ENCODE data around the gene PLEKHM2. TPM values are rescaled to one million over a fixed set of nuclear protein-coding genes. Genes with fewer than 3 reads are reported as not detected.

Gene PLEKHM2
- polyA plus RNA-seq, 3 donors from 2014 or later = 1.7 to 4.7 (median 3.2) TPM

Other genes with a start within 250 kb of the PLEKHM2 start
- gene CTRC, start 245.9 kb upstream of the PLEKHM2 start, polyA plus RNA-seq = not detected
- not detected for gene CELA2A, start 227.6 kb upstream of the PLEKHM2 start, polyA plus RNA-seq
- gene CELA2B, start 208.2 kb upstream of the PLEKHM2 start, polyA plus RNA-seq = not detected
- gene CASP9, start 160.1 kb upstream of the PLEKHM2 start, polyA plus RNA-seq = 10 to 100 TPM; 17.0 to 19.4 (median 19.4) TPM
- 1 to 10 TPM; 3.7 to 8.9 (median 4.0) TPM for gene DNAJC16, start 157.5 kb upstream of the PLEKHM2 start, polyA plus RNA-seq
- gene AGMAT, start 99.3 kb upstream of the PLEKHM2 start, polyA plus RNA-seq = under 1 TPM in 2 of 3 donors, not detected in 1; 0.39 to 0.64 TPM
- 1 to 10 TPM; 1.9 to 5.2 (median 3.3) TPM for gene DDI2, start 66.9 kb upstream of the PLEKHM2 start, polyA plus RNA-seq
- not detected for gene SLC25A34, start 51.9 kb downstream of the PLEKHM2 start, polyA plus RNA-seq
- gene TMEM82, start 58.2 kb downstream of the PLEKHM2 start, polyA plus RNA-seq = not detected
- not detected for gene FBLIM1, start 74.5 kb downstream of the PLEKHM2 start, polyA plus RNA-seq
- 1 to 10 TPM in 1 of 3 donors, under 1 TPM in 1, not detected in 1; 0.90 to 1.3 TPM for gene UQCRHL, start 123.3 kb downstream of the PLEKHM2 start, polyA plus RNA-seq
- gene SPEN, start 163.4 kb downstream of the PLEKHM2 start, polyA plus RNA-seq = 10 to 100 TPM in 1 of 3 donors, 1 to 10 TPM in 2; 1.2 to 46.0 (median 6.0) TPM